ENCODE results near the gene ATG2A.

GRCh38 chr11:64914123-64914522 is 2.9 kb downstream of the ATG2A start:
- no peak for TF ChIP-seq EZH2phosphoT487 (IDR thresholded peaks at IDR 0.05)
- TF ChIP-seq CTCF (IDR thresholded peaks at IDR 0.05): no peak
